HFFc6 (cell line): ENCODE data around the gene TRPM2. TPM values are rescaled to one million over a fixed set of nuclear protein-coding genes. Genes with fewer than 3 reads are reported as not detected.
"Not testable (repeated sequence)": the region's sequence is repeated elsewhere in the genome, so short reads cannot be mapped to it uniquely, and the experiment has no call there.

Experiments used
- DNase-seq: peaks from one replicate; pipeline ENCODE4 v3.0.0-alpha.2; 2018
- H3K27ac Mint-ChIP-seq: 2 replicates; pipeline ENCODE4 v1.8.0; 2020; ENCODE audit warnings: mild to moderate bottlenecking, mixed read lengths
- H3K27me3 Mint-ChIP-seq: 2 replicates; pipeline ENCODE4 v1.8.0; 2021; ENCODE audit warnings: mild to moderate bottlenecking, moderate library complexity, mixed read lengths; ENCODE audit not compliant: insufficient read depth
- H3K36me3 Mint-ChIP-seq: 2 replicates; pipeline ENCODE4 v1.8.0; 2021; ENCODE audit warnings: low read depth, mixed read lengths
- H3K4me1 Mint-ChIP-seq: 2 replicates; pipeline ENCODE4 v1.8.0; 2020; ENCODE audit warnings: low read depth, mixed read lengths
- H3K4me3 Mint-ChIP-seq: 2 replicates; pipeline ENCODE4 v1.8.0; 2020; ENCODE audit warnings: mild to moderate bottlenecking, moderate library complexity, mixed read lengths
- H3K9me3 Mint-ChIP-seq: 2 replicates; pipeline ENCODE4 v1.8.0; 2020; ENCODE audit warnings: mild to moderate bottlenecking, mixed read lengths
- CTCF ChIP-seq: fragments of 200-600 bp; sonication (generic); IDR thresholded peaks from 2 replicates; pipeline ENCODE4 v1.5.0; 2021; ENCODE audit warnings: antibody characterized with exemption, mild to moderate bottlenecking
- total RNA-seq, 6 experiments: library from RNA; stranded (reverse); fragmentation: NEBNext Ultra II Directional; extraction: Animal tissue kit (Norgen Biotek cat#: 25700); gene quantifications; 2 replicates in 1 of 6; 3 replicates in 5 of 6; pipeline ENCODE4 v1.2.3, GENCODE V29; 2021

Gene TRPM2
- total RNA-seq, 6 experiments from 2014 or later = 0.09 to 0.31 (median 0.20) TPM; not detected in 2

GRCh38 chr21:44416193-44416592 lies 62.8 kb downstream of the TRPM2 start:
- H3K4me3 Mint-ChIP-seq = no peak overlapping the region
- H3K27ac Mint-ChIP-seq = no peak overlapping the region
- H3K36me3 Mint-ChIP-seq = peaks cover 11% of the 10 kb centered on the region
- H3K9me3 Mint-ChIP-seq = peaks cover 50% of the 10 kb centered on the region
- H3K27me3 Mint-ChIP-seq = no peaks in the 10 kb centered on the region; the same call in 1 of the 2 replicates
- H3K4me1 Mint-ChIP-seq = no peaks in the 10 kb centered on the region
- no peak for TF ChIP-seq CTCF
- no peak for DNase-seq

GRCh38 chr21:44417621-44418107 lies 64.2 kb downstream of the TRPM2 start:
- H3K27me3 Mint-ChIP-seq, H3K27ac Mint-ChIP-seq: not testable (repeated sequence)

GRCh38 chr21:44418108-44418875 lies 64.9 kb downstream of the TRPM2 start:
- no peak for DNase-seq
- peaks cover 5% of the 10 kb centered on the region for H3K27me3 Mint-ChIP-seq
- no peaks in the 10 kb centered on the region for H3K4me1 Mint-ChIP-seq
- no peak for TF ChIP-seq CTCF
- no peak overlapping the region for H3K27ac Mint-ChIP-seq
- H3K4me3 Mint-ChIP-seq = no peak overlapping the region
- peaks cover 48% of the 10 kb centered on the region for H3K9me3 Mint-ChIP-seq
- peaks cover 6% of the 10 kb centered on the region; the same call in 1 of the 2 replicates for H3K36me3 Mint-ChIP-seq

More at GRCh38 chr21:44417621-44418107, 64.2 kb downstream of the TRPM2 start:
- not testable (repeated sequence) for H3K4me3 Mint-ChIP-seq, DNase-seq, H3K4me1 Mint-ChIP-seq, H3K36me3 Mint-ChIP-seq
- peaks cover 49% of the 10 kb centered on the region for H3K9me3 Mint-ChIP-seq

GRCh38 chr21:44418876-44419230 lies 65.4 kb downstream of the TRPM2 start:
- H3K4me1 Mint-ChIP-seq = no peaks in the 10 kb centered on the region
- H3K36me3 Mint-ChIP-seq = peaks cover 6% of the 10 kb centered on the region; the same call in 1 of the 2 replicates
- peaks cover 5% of the 10 kb centered on the region for H3K27me3 Mint-ChIP-seq
- H3K9me3 Mint-ChIP-seq = peaks cover 48% of the 10 kb centered on the region
- no peak overlapping the region for H3K4me3 Mint-ChIP-seq
- no peak for DNase-seq
- no peak for TF ChIP-seq CTCF
- H3K27ac Mint-ChIP-seq = no peak overlapping the region

- H3K4me1 Mint-ChIP-seq = no peaks in the 10 kb centered on the region
- H3K27ac Mint-ChIP-seq = no peak overlapping the region
- DNase-seq = no peak
- H3K4me3 Mint-ChIP-seq = no peak overlapping the region; the same call in 1 of the 2 replicates
- TF ChIP-seq CTCF = no peak
- peaks cover 42% of the 10 kb centered on the region for H3K9me3 Mint-ChIP-seq
- peaks cover 6% of the 10 kb centered on the region; the same call in 1 of the 2 replicates for H3K36me3 Mint-ChIP-seq
- peaks cover 5% of the 10 kb centered on the region for H3K27me3 Mint-ChIP-seq
These were observed 66.3 kb downstream of the TRPM2 start for GRCh38 chr21:44419679-44420078.
